Measurements from ENCODE around the gene UPF2. TPM values are rescaled to one million over a fixed set of nuclear protein-coding genes. Genes with fewer than 3 reads are reported as not detected.

UPF2 gene
- total RNA-seq, 4 donors from 2014 or later = 23.7 to 27.3 (median 24.7) TPM

DNA sequence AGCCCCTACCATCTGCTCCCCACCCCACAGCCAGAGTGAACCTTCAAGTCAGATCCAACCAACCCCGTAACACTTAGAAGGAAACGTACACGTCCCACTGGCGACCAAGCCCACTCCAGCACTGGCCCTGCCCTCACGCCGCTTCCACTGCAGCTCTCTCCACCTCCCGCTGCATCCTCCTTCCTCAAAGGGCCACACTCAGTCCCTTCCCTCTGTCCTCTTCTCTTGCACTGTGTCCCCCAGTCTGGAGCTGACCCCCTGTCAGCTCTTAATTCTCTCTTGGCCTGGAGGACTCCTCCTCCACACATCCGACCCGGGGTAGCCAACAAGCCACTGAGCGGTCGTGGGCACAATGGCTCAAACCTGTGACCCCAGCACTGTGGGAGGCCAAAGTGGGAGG is 133.6 kb downstream of the UPF2 start:
- TF ChIP-seq, protein P1, sequence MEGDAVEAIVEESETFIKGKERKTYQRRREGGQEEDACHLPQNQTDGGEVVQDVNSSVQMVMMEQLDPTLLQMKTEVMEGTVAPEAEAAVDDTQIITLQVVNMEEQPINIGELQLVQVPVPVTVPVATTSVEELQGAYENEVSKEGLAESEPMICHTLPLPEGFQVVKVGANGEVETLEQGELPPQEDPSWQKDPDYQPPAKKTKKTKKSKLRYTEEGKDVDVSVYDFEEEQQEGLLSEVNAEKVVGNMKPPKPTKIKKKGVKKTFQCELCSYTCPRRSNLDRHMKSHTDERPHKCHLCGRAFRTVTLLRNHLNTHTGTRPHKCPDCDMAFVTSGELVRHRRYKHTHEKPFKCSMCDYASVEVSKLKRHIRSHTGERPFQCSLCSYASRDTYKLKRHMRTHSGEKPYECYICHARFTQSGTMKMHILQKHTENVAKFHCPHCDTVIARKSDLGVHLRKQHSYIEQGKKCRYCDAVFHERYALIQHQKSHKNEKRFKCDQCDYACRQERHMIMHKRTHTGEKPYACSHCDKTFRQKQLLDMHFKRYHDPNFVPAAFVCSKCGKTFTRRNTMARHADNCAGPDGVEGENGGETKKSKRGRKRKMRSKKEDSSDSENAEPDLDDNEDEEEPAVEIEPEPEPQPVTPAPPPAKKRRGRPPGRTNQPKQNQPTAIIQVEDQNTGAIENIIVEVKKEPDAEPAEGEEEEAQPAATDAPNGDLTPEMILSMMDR (IDR thresholded peaks at IDR 0.05) = no peak
- TF ChIP-seq POLR2A (IDR thresholded peaks at IDR 0.05) (no peak), EP300 (IDR thresholded peaks at IDR 0.05) (no peak)
- WGBS, 2 donors = 94 to 96% methylated on average over 11 of the region's 11 CpGs
- H3K27me3 ChIP-seq = no peaks in the 10 kb centered on the region
- no peak overlapping the region for H3K4me3 ChIP-seq
- peaks cover 0 to 5% (median 0%) of the 10 kb centered on the region in 4 donors for H3K4me1 ChIP-seq
- no peaks in the 10 kb centered on the region for H3K36me3 ChIP-seq
- no peak for DNase-seq (ENCODE audit: low spot score in 2 of 2)
- H3K9me3 ChIP-seq = no peaks in the 10 kb centered on the region
- H3K27ac ChIP-seq = no peak overlapping the region

DNA sequence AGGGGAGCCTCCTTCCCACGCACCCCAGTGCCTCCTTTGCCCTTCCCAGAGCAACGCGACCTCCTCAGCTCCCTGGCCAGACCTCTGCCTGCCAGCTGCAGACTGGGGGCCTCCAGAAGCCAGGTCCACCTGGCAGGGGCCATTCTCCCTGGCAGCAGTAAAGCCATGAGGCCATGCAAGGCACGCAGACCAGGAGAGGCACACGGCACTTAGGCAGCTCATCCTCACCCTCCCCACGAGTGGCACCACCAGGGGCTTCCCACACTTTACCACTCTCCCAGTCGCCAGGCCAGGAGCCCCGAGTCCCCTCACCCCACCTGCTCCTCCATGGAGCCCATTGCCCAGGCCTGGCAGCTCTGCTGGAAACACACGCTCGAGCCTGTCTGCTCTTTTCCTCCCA is 134.1 kb downstream of the UPF2 start:
- 89 to 91% methylated on average over 9 to 10 of the region's 10 CpGs for WGBS, 2 donors

DNA sequence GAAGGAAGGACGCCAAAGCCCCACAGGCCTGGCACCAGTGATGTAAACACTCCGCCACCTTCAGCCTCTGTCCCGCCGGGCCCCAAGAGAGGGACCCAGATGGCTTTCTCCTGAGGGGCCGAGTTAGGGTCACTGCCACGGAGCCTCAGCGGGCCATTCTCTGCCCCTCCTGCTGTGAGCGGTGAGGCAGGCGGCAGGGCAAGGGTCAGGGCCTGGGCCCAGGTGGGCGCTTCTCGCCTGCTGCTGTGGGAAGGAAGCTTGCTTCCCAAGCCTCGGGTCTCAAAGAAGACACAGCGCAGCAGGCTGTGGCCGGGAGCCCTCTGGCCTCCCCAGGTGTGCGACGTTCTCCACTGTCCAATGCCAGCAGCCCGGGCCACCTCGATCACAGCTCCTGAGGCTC is 134.7 kb downstream of the UPF2 start:
- Histone ChIP-seq H3K27ac (no peak overlapping the region), H3K36me3 (no peaks in the 10 kb centered on the region), H3K4me1 (no peaks in the 10 kb centered on the region), H3K9me3 (no peaks in the 10 kb centered on the region), H3K4me3 (no peak overlapping the region), H3K27me3 (no peaks in the 10 kb centered on the region)
- 90 to 100% methylated on average over 8 to 18 of the region's 18 CpGs for WGBS, 2 donors
- TF ChIP-seq, protein P1 (IDR thresholded peaks at IDR 0.05) = no peak
- TF ChIP-seq POLR2A (IDR thresholded peaks at IDR 0.05) (no peak), EP300 (IDR thresholded peaks at IDR 0.05) (no peak)
- DNase-seq (ENCODE audit: low spot score in 2 of 2) = no peak

More for the DNA sequence above, 134.1 kb downstream of the UPF2 start:
- no peaks in the 10 kb centered on the region for H3K9me3 ChIP-seq
- no peak for DNase-seq (ENCODE audit: low spot score in 2 of 2)
- H3K4me1 ChIP-seq = peaks cover 0 to 4% (median 0%) of the 10 kb centered on the region in 4 donors
- no peak overlapping the region for H3K27ac ChIP-seq
- H3K36me3 ChIP-seq = no peaks in the 10 kb centered on the region
- no peaks in the 10 kb centered on the region for H3K27me3 ChIP-seq
- TF ChIP-seq, protein P1 (IDR thresholded peaks at IDR 0.05) = no peak
- TF ChIP-seq EP300 (IDR thresholded peaks at IDR 0.05) (no peak), POLR2A (IDR thresholded peaks at IDR 0.05) (no peak)
- no peak overlapping the region for H3K4me3 ChIP-seq

- Histone ChIP-seq H3K36me3 (no peaks in the 10 kb centered on the region), H3K4me1 (no peaks in the 10 kb centered on the region), H3K9me3 (no peaks in the 10 kb centered on the region), H3K4me3 (no peak overlapping the region), H3K27ac (no peak overlapping the region), H3K27me3 (no peaks in the 10 kb centered on the region)
- no peak for DNase-seq (ENCODE audit: low spot score in 2 of 2)
- WGBS, 2 donors = 48 to 54% methylated on average over 8 of the region's 8 CpGs
- no peak for TF ChIP-seq EP300 (IDR thresholded peaks at IDR 0.05)
- TF ChIP-seq POLR2A (IDR thresholded peaks at IDR 0.05) = no peak
- TF ChIP-seq, protein P1 (IDR thresholded peaks at IDR 0.05) = no peak
These were observed 135.9 kb downstream of the UPF2 start for GRCh38 chr10:11906714-11907113.

- Histone ChIP-seq H3K27ac (no peak overlapping the region), H3K9me3 (no peaks in the 10 kb centered on the region), H3K27me3 (no peaks in the 10 kb centered on the region), H3K4me1 (peaks cover 0 to 5% (median 0%) of the 10 kb centered on the region in 4 donors), H3K4me3 (no peak overlapping the region), H3K36me3 (no peaks in the 10 kb centered on the region)
- TF ChIP-seq EP300 (IDR thresholded peaks at IDR 0.05) (no peak), POLR2A (IDR thresholded peaks at IDR 0.05) (no peak)
- TF ChIP-seq, protein P1 (IDR thresholded peaks at IDR 0.05) = no peak
- 93 to 94% methylated on average over 6 to 7 of the region's 7 CpGs for WGBS, 2 donors
- no peak for DNase-seq (ENCODE audit: low spot score in 2 of 2)
These were observed 140.0 kb downstream of the UPF2 start for GRCh38 chr10:11902646-11903045.
